Gastroesophageal sphincter (tissue), 3 donors: ENCODE results near the gene AMOTL1.

Experiments
- CTCF ChIP-seq, 4 experiments: fragments of 200-600 bp in 2 of 4; fragments of 450-650 bp in 2 of 4; sonication (generic) in 1 of 4; IDR thresholded peaks; one replicate each; pipeline ENCODE4 v1.5.1; 2017 to 2019; ENCODE audit warnings: antibody characterized with exemption in 4 of 4, mild to moderate bottlenecking in 2 of 4, moderate library complexity in 2 of 4
- POLR2A ChIP-seq, 2 donors: fragments of 450-650 bp; IDR thresholded peaks; one replicate each; pipeline ENCODE4 v1.6.1; 2017; ENCODE audit warnings: antibody characterized with exemption in 2 of 2, mild to moderate bottlenecking in 2 of 2, moderate library complexity in 1 of 2
- POLR2AphosphoS5 ChIP-seq: sonication (generic); formaldehyde crosslinking; IDR thresholded peaks from one replicate; pipeline ENCODE4 v1.6.1; 2017; ENCODE audit warnings: antibody characterized with exemption

DNA sequence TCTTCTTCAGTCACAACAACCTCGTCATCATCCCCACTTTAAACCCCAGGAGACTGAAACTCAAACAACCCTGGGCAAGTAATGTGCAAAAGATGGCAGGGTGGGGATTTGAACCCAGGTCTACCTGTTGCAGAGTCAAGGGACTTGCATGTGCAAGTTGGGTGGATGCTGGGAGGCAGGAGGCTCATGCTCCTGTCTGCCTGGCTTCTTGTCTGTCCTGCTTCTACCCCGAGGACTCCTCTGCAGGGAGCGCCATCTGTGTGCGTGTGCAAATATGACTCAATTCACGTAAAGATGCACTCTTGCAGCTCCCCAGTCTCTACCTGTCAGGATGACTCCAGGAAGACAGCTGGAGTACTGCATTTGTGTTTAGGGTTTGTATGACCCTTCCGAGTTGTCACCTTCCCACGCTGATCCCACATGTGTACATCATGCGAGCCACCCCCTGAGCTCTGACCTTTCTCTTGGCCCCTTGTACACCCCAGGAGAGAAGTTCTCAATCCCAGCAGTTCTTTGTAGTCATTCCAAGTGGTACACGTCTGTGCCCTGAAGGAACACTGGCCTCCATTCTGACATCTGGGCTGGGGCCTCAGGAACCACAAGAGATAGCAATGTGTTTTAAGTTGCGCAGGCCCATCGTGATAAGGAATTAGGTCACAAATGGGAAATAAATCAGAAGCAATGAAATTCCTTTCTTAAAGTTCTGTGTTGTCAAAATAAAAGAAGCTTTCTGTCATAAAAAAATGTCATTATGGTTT, 109.5 kb downstream of the AMOTL1 start:
- TF ChIP-seq CTCF (IDR thresholded peaks at IDR 0.05) (no peak), POLR2AphosphoS5 (no peak), POLR2A (IDR thresholded peaks at IDR 0.05) (no peak)
